ENCODE results near the gene SZT2. TPM values are rescaled to one million over a fixed set of nuclear protein-coding genes. Genes with fewer than 3 reads are reported as not detected.

SZT2 gene
- total and polyA plus RNA-seq, 2 of the 4 experiments (the other 2 are of a cell fraction) = 9.5 to 14.3 TPM

DNA sequence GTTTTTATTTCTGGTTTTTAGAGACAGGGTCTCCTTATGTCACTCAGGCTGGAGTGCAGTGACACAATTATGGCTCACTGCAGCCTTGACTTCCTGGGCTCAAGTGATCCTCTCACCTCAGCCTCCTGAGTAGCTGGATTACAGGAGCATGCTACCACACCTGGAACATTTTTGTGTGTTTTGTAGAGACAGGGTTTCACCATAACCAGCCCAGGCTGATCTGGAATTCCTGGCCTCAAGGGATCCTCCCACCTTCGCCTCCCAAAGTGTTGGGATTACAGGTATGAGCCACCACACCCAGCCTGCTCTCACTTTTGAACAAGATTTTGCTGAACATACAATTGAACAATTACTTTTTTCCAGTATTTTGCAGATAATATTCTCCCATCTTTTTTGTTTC is 88.0 kb downstream of the SZT2 start:
- no CpG with 5 or more reads among the region's 1 CpG for WGBS, 2 experiments (ENCODE audit: extremely low coverage in 2 of 2, insufficient read length in 1 of 2)
- Histone ChIP-seq H2BK5ac (ENCODE audit: low read depth, low read length, poor library complexity, severe bottlenecking) (peak overlapping the region; percentile 95), H3K9ac (ENCODE audit: low read depth, low read length) (no peak overlapping the region), H3K4me1 (ENCODE audit: control insufficient read depth, insufficient read depth, low read length) (peaks cover 15% of the 10 kb centered on the region), H3K56ac (ENCODE audit: extremely low read depth, insufficient read depth, low read length) (no peak overlapping the region), H3K9me1 (ENCODE audit: insufficient read depth, low read length) (peaks cover 13% of the 10 kb centered on the region), H4K8ac (ENCODE audit: low read depth in 2 of 2, low read length in 2 of 2) (peak overlapping the region; percentile 83 to 85), H3K23ac (ENCODE audit: low read depth, low read length) (peak overlapping the region; percentile 56; the same call in 1 of the 2 replicates), H2AK9ac (replicated peaks; ENCODE audit: low read depth, low read length, poor library complexity) (no peak overlapping the region), H3K36me3 (ENCODE audit: control insufficient read depth, insufficient read depth, low read length) (no peaks in the 10 kb centered on the region), H3K18ac (ENCODE audit: low read depth, low read length) (peak overlapping the region; percentile 86; the same call in 1 of the 2 replicates), H3K27me3 (ENCODE audit: control insufficient read depth, insufficient read depth, low read length) (no peaks in the 10 kb centered on the region), H4K91ac (ENCODE audit: insufficient read depth, low read depth, low read length) (peak overlapping the region; percentile 64), H2BK20ac (ENCODE audit: low read depth, low read length) (peak overlapping the region; percentile 96), H3K4me2 (ENCODE audit: low read depth, low read length) (no peak overlapping the region), H4K20me1 (ENCODE audit: insufficient read depth, low read length) (no peaks in the 10 kb centered on the region), H3K4ac (ENCODE audit: low read depth, low read length) (peak overlapping the region; percentile 96), H2AK5ac (ENCODE audit: low read depth, low read length) (peak overlapping the region; percentile 99), H3K4me3 (ENCODE audit: insufficient read depth, low read depth, low read length) (no peak overlapping the region), H3K27ac (ENCODE audit: insufficient read depth, low read length) (no peak overlapping the region; the same call in 1 of the 2 replicates), H3K14ac (replicated peaks; ENCODE audit: low read depth, low read length) (peak overlapping the region; percentile 84), H2AFZ (replicated peaks; ENCODE audit: low read length, poor library complexity) (peak overlapping the region; percentile 41), H2BK15ac (ENCODE audit: low read depth, low read length) (peak overlapping the region; percentile 99; the same call in 2 of the 3 replicates), H3K79me1 (ENCODE audit: low read depth in 1 of 2, low read length in 2 of 2) (peaks cover 0 to 7% of the 10 kb centered on the region in 2 experiments; a peak in 3 of 4 replicates), H3K9me3 (ENCODE audit: control insufficient read depth, insufficient read depth, low read length) (no peaks in the 10 kb centered on the region), H2BK120ac (ENCODE audit: low read depth, low read length) (peak overlapping the region; percentile 96), H4K5ac (ENCODE audit: low read depth, low read length) (peak overlapping the region; percentile 94; the same call in 1 of the 2 replicates)
- ATAC-seq (ENCODE audit: low read depth) = no peak
- TF ChIP-seq MXI1 (IDR thresholded peaks at IDR 0.05; ENCODE audit: borderline replicate concordance, low read depth, low read length) = no peak
- no peak for TF ChIP-seq FOS (IDR thresholded peaks at IDR 0.05; ENCODE audit: low read depth, low read length)
- no peak for TF ChIP-seq NFE2L2 (IDR thresholded peaks at IDR 0.05; ENCODE audit: low read depth, low read length)
- TF ChIP-seq, protein P1, sequence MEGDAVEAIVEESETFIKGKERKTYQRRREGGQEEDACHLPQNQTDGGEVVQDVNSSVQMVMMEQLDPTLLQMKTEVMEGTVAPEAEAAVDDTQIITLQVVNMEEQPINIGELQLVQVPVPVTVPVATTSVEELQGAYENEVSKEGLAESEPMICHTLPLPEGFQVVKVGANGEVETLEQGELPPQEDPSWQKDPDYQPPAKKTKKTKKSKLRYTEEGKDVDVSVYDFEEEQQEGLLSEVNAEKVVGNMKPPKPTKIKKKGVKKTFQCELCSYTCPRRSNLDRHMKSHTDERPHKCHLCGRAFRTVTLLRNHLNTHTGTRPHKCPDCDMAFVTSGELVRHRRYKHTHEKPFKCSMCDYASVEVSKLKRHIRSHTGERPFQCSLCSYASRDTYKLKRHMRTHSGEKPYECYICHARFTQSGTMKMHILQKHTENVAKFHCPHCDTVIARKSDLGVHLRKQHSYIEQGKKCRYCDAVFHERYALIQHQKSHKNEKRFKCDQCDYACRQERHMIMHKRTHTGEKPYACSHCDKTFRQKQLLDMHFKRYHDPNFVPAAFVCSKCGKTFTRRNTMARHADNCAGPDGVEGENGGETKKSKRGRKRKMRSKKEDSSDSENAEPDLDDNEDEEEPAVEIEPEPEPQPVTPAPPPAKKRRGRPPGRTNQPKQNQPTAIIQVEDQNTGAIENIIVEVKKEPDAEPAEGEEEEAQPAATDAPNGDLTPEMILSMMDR (conservative IDR thresholded peaks at IDR 0.05; ENCODE audit: low read depth, low read length) = no peak
- TF ChIP-seq RAD21 (IDR thresholded peaks at IDR 0.05; ENCODE audit: low read length) = no peak
- no peak for TF ChIP-seq RCOR1 (IDR thresholded peaks at IDR 0.05; ENCODE audit: insufficient replicate concordance, low read length)
- no peak for TF ChIP-seq MAZ (IDR thresholded peaks at IDR 0.05; ENCODE audit: borderline replicate concordance, low read depth, low read length)
- TF ChIP-seq, protein P2, sequence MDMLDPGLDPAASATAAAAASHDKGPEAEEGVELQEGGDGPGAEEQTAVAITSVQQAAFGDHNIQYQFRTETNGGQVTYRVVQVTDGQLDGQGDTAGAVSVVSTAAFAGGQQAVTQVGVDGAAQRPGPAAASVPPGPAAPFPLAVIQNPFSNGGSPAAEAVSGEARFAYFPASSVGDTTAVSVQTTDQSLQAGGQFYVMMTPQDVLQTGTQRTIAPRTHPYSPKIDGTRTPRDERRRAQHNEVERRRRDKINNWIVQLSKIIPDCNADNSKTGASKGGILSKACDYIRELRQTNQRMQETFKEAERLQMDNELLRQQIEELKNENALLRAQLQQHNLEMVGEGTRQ (IDR thresholded peaks at IDR 0.05; ENCODE audit: low read depth, low read length) = no peak
- no peak for TF ChIP-seq RFX5 (IDR thresholded peaks at IDR 0.05; ENCODE audit: low read depth, low read length)
- no peak for TF ChIP-seq SMC3 (IDR thresholded peaks at IDR 0.05; ENCODE audit: low read depth, low read length)
- no peak for TF ChIP-seq CHD1 (IDR thresholded peaks at IDR 0.05; ENCODE audit: low read depth, low read length)
- TF ChIP-seq, protein P3, sequence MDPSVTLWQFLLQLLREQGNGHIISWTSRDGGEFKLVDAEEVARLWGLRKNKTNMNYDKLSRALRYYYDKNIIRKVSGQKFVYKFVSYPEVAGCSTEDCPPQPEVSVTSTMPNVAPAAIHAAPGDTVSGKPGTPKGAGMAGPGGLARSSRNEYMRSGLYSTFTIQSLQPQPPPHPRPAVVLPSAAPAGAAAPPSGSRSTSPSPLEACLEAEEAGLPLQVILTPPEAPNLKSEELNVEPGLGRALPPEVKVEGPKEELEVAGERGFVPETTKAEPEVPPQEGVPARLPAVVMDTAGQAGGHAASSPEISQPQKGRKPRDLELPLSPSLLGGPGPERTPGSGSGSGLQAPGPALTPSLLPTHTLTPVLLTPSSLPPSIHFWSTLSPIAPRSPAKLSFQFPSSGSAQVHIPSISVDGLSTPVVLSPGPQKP (IDR thresholded peaks at IDR 0.05; ENCODE audit: borderline replicate concordance, low read depth, low read length) = no peak
- no peak for TF ChIP-seq CEBPB (IDR thresholded peaks at IDR 0.05; ENCODE audit: low read depth, low read length)
- TF ChIP-seq POLR2A (IDR thresholded peaks at IDR 0.05; ENCODE audit: low read depth, low read length) = no peak
- TF ChIP-seq MAFK (IDR thresholded peaks at IDR 0.05; ENCODE audit: low read depth, low read length) = no peak
- TF ChIP-seq BHLHE40 (IDR thresholded peaks at IDR 0.05; ENCODE audit: low read depth, low read length) = no peak
- in situ Hi-C loops (cut with MboI; ENCODE audit: low sequenced_read_pairs) (no loop called here), intact Hi-C loops (cut with micrococcal nuclease) (no loop called here), dilution Hi-C loops (cut with HindIII; ENCODE audit: low sequenced_read_pairs, unreplicated experiment) (no loop called here)
- CTCF ChIA-PET = no interaction called here
- no TSS peak for BruUV-seq (replicated peaks)
- no peak for DNase-seq
- POLR2A ChIA-PET (ENCODE audit: unreplicated experiment) = no interaction called here
